NB4 (cell line): ENCODE measurements around the gene SKIC8.
A peak's percentile ranks its signal among the peaks of the same experiment; 100 is the strongest.

Experiments used
- DNase-seq: peaks from one replicate; pipeline ENCODE4 v3.0.0; 2010; ENCODE audit warnings: low read depth
- H3K4me3 ChIP-seq: one replicate; pipeline ENCODE4 v1.5.1; 2011; ENCODE audit warnings: mild to moderate bottlenecking, low read depth, low read length, moderate library complexity
- CTCF ChIP-seq: IDR thresholded peaks from one replicate; pipeline ENCODE4 v1.5.1; 2012; ENCODE audit warnings: low read depth, low read length
- MAX ChIP-seq: IDR thresholded peaks from 2 replicates; pipeline ENCODE4 v1.6.1; 2011; ENCODE audit warnings: low read depth, low read length
- MYC ChIP-seq: IDR thresholded peaks from 2 replicates; pipeline ENCODE4 v1.6.1; 2011; ENCODE audit warnings: low read depth, low read length
- POLR2A ChIP-seq: IDR thresholded peaks from 2 replicates; pipeline ENCODE4 v1.6.1; 2011; ENCODE audit warnings: mild to moderate bottlenecking; ENCODE audit not compliant: insufficient read length; ENCODE audit errors: extremely low read depth

The SKIC8 gene

GRCh38 chr15:78307976-78308375 is 8.6 kb upstream of the SKIC8 start:
- no peak overlapping the region for H3K4me3 ChIP-seq
- no peak for DNase-seq
- TF ChIP-seq MYC (no peak), MAX (no peak), POLR2A (no peak), CTCF (no peak)

GRCh38 chr15:78306176-78306774 is 6.9 kb upstream of the SKIC8 start:
- TF ChIP-seq MYC (no peak), POLR2A (no peak), CTCF (no peak), MAX (no peak)
- DNase-seq: no peak
- no peak overlapping the region for H3K4me3 ChIP-seq

- TF ChIP-seq CTCF: no peak
- no peak for TF ChIP-seq MAX
- no peak for TF ChIP-seq MYC
- TF ChIP-seq POLR2A: no peak
- no peak for DNase-seq
- no peak overlapping the region for H3K4me3 ChIP-seq
These were observed 5.0 kb upstream of the SKIC8 start for GRCh38 chr15:78304216-78305066.

GRCh38 chr15:78302579-78303312 is 3.3 kb upstream of the SKIC8 start:
- TF ChIP-seq CTCF (no peak), POLR2A (no peak), MYC (peak; percentile 21; the same call in 1 of the 2 replicates), MAX (no peak)
- DNase-seq: peak; percentile 58
- no peak overlapping the region for H3K4me3 ChIP-seq

- H3K4me3 ChIP-seq: no peak overlapping the region
- DNase-seq: peak; percentile 90
- TF ChIP-seq POLR2A: peak; percentile 31
- peak; percentile 59; the same call in 1 of the 2 replicates for TF ChIP-seq MAX
- no peak; the same call in 1 of the 2 replicates for TF ChIP-seq MYC
- no peak for TF ChIP-seq CTCF
These were observed 2.4 kb upstream of the SKIC8 start for GRCh38 chr15:78301828-78302227.
